ENCODE measurements around the gene GCN1. TPM values are rescaled to one million over a fixed set of nuclear protein-coding genes. Genes with fewer than 3 reads are reported as not detected.

Gene GCN1
- total RNA-seq, 1 donor from 2014 or later, result 130 TPM

- no peak overlapping the region for H3K4me3 Mint-ChIP-seq
- H3K27ac Mint-ChIP-seq, result no peak overlapping the region
- H3K27me3 Mint-ChIP-seq, result no peaks in the 10 kb centered on the region
- peaks cover 7% of the 10 kb centered on the region for H3K36me3 Mint-ChIP-seq
- H3K4me1 Mint-ChIP-seq (ENCODE audit: unreplicated experiment), result peaks cover 33% of the 10 kb centered on the region
- DNase-seq (ENCODE audit: extremely low spot score, unreplicated experiment), result no peak
- no peak for TF ChIP-seq CTCF (conservative IDR thresholded peaks at IDR 0.05)
- H3K9me3 Mint-ChIP-seq, result no peaks in the 10 kb centered on the region
Measured at GRCh38 chr12:120090206-120090605, 104.3 kb downstream of the GCN1 start.

- Mint-ChIP-seq H3K9me3 (no peaks in the 10 kb centered on the region), H3K36me3 (peaks cover 7% of the 10 kb centered on the region), H3K4me1 (ENCODE audit: unreplicated experiment) (peaks cover 33% of the 10 kb centered on the region), H3K4me3 (no peak overlapping the region), H3K27ac (no peak overlapping the region), H3K27me3 (no peaks in the 10 kb centered on the region)
- no peak for DNase-seq (ENCODE audit: extremely low spot score, unreplicated experiment)
- TF ChIP-seq CTCF (conservative IDR thresholded peaks at IDR 0.05), result no peak
Measured at GRCh38 chr12:120089796-120090195, 104.7 kb downstream of the GCN1 start.

GRCh38 chr12:120089105-120089504 is 105.4 kb downstream of the GCN1 start:
- no peak for DNase-seq (ENCODE audit: extremely low spot score, unreplicated experiment)
- H3K4me3 Mint-ChIP-seq, result peak overlapping the region; percentile 1
- no peak for TF ChIP-seq CTCF (conservative IDR thresholded peaks at IDR 0.05)
- H3K27ac Mint-ChIP-seq, result peak overlapping the region; percentile 37
- no peaks in the 10 kb centered on the region for H3K9me3 Mint-ChIP-seq
- no peaks in the 10 kb centered on the region for H3K27me3 Mint-ChIP-seq
- peaks cover 31% of the 10 kb centered on the region for H3K4me1 Mint-ChIP-seq (ENCODE audit: unreplicated experiment)
- H3K36me3 Mint-ChIP-seq, result peaks cover 7% of the 10 kb centered on the region

DNA sequence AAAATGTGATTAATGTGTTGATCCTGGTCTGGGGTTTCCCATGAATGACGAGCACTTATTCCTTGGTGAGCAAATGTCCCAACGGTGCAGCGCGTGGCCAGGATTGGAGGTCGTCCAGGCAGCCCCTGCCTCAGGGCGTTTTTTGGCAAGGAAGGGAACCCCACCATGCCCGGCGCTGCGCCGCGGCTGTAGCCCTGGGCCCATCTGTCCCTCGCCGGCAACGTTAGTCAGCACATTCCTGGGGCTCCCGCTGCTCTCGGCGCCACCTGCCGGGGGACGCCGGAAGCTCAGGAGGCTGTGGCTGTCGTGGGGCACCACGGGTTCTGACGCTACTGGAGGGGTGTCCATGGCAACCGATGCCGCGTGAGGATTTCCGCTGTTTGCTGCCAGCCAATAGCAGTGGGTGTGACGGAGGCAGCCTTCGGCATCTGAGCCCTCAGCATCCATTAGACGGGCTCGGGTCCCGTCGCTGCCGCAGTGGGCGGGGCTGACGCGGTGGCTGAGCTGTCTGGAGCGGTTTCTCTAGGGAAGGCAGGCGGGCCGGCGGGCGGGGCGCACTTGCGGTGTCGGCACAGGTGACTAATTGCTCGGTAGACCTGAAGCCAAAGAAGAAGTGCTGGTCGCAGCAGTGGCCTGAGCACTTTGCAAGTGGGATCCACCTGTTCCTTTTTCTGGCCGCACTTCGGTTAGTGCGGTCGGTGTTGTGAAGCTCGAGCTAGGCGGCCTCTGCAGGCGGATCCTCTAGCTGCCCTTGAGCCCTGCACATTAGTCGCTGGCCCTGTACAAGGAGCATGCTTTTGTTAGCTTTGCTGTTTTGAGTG is 107.5 kb downstream of the GCN1 start:
- peak; percentile 97 for TF ChIP-seq CTCF (conservative IDR thresholded peaks at IDR 0.05)
- H3K4me3 Mint-ChIP-seq, result peak overlapping the region; percentile 85
- H3K4me1 Mint-ChIP-seq (ENCODE audit: unreplicated experiment), result peaks cover 26% of the 10 kb centered on the region
- peak overlapping the region; percentile 88 for H3K27ac Mint-ChIP-seq
- no peaks in the 10 kb centered on the region for H3K27me3 Mint-ChIP-seq
- DNase-seq (ENCODE audit: extremely low spot score, unreplicated experiment), result peak; percentile 99
- peaks cover 7% of the 10 kb centered on the region for H3K36me3 Mint-ChIP-seq
- H3K9me3 Mint-ChIP-seq, result no peaks in the 10 kb centered on the region

GRCh38 chr12:120085920-120086645 is 108.4 kb downstream of the GCN1 start:
- H3K4me1 Mint-ChIP-seq (ENCODE audit: unreplicated experiment), result peaks cover 19% of the 10 kb centered on the region
- H3K4me3 Mint-ChIP-seq, result peak overlapping the region; percentile 51
- H3K9me3 Mint-ChIP-seq, result no peaks in the 10 kb centered on the region
- no peak for TF ChIP-seq CTCF (conservative IDR thresholded peaks at IDR 0.05)
- H3K36me3 Mint-ChIP-seq, result peaks cover 2% of the 10 kb centered on the region
- H3K27me3 Mint-ChIP-seq, result no peaks in the 10 kb centered on the region
- peak overlapping the region; percentile 88 for H3K27ac Mint-ChIP-seq
- no peak for DNase-seq (ENCODE audit: extremely low spot score, unreplicated experiment)

Measured in type B pancreatic cell (in vitro differentiated cells).